ENCODE results near the gene SLC12A5.

- no peak for TF ChIP-seq CTCF (conservative IDR thresholded peaks at IDR 0.05; ENCODE audit: low read depth, low read length)
- TF ChIP-seq RAD21 (IDR thresholded peaks at IDR 0.05; ENCODE audit: low read length): no peak
- TF ChIP-seq POLR2A (IDR thresholded peaks at IDR 0.05; ENCODE audit: low read depth, low read length): no peak
- TF ChIP-seq ELK1 (IDR thresholded peaks at IDR 0.05; ENCODE audit: borderline replicate concordance, low read depth, low read length): no peak
- no peak for TF ChIP-seq MXI1 (IDR thresholded peaks at IDR 0.05; ENCODE audit: borderline replicate concordance, low read depth, low read length)
- TF ChIP-seq RFX5 (IDR thresholded peaks at IDR 0.05; ENCODE audit: low read depth, low read length): no peak
- no peak for TF ChIP-seq CEBPB (IDR thresholded peaks at IDR 0.05; ENCODE audit: low read depth, low read length)
- no peak for TF ChIP-seq USF2 (IDR thresholded peaks at IDR 0.05; ENCODE audit: low read depth, low read length)
- no peak for TF ChIP-seq RCOR1 (IDR thresholded peaks at IDR 0.05; ENCODE audit: insufficient replicate concordance, low read length)
- no peak for TF ChIP-seq SMC3 (IDR thresholded peaks at IDR 0.05; ENCODE audit: low read depth, low read length)
- TF ChIP-seq CHD1 (IDR thresholded peaks at IDR 0.05; ENCODE audit: low read depth, low read length): no peak
- TF ChIP-seq MAFK (IDR thresholded peaks at IDR 0.05; ENCODE audit: low read depth, low read length): no peak
- no peak for TF ChIP-seq NFE2L2 (IDR thresholded peaks at IDR 0.05; ENCODE audit: low read depth, low read length)
- no peak for TF ChIP-seq BHLHE40 (IDR thresholded peaks at IDR 0.05; ENCODE audit: low read depth, low read length)
Measured at GRCh38 chr20:46043556-46043955, 14.5 kb downstream of the SLC12A5 start.
